CD4-positive, alpha-beta T cell treated with Interleukin-6 for 4 hours (primary cell): ENCODE data around the gene PSD.
"Not testable (repeated sequence)": the region's sequence is repeated elsewhere in the genome, so short reads cannot be mapped to it uniquely, and the experiment has no call there.

ENCODE experiments used
- DNase-seq: peaks from one replicate; pipeline ENCODE4 v3.0.0-alpha.2; 2020; ENCODE audit warnings: mixed read lengths

The PSD gene

GRCh38 chr10:102418622-102419268 lies at the start of gene PSD:
TSS of gene PSD (minus strand) at chr10:102418785. CDS start at chr10:102417038, 1,747 bp downstream.
- DNase-seq, result no peak

- DNase-seq, result no peak
These were observed 49.4 kb upstream of the PSD start for GRCh38 chr10:102467971-102468438.

- DNase-seq, result no peak
These were observed 48.7 kb upstream of the PSD start for GRCh38 chr10:102467318-102467717.

GRCh38 chr10:102465466-102465865 lies 46.9 kb upstream of the PSD start:
- DNase-seq, result no peak

GRCh38 chr10:102463983-102464382 lies 45.4 kb upstream of the PSD start:
- DNase-seq, result no peak

- no peak for DNase-seq
These were observed 44.0 kb upstream of the PSD start for GRCh38 chr10:102462512-102463054.

GRCh38 chr10:102461187-102462054 lies 42.8 kb upstream of the PSD start:
- peak; percentile 96 for DNase-seq

- no peak for DNase-seq
These were observed 42.2 kb upstream of the PSD start for GRCh38 chr10:102460836-102461186.

GRCh38 chr10:102458656-102459055 lies 40.1 kb upstream of the PSD start:
- no peak for DNase-seq

- DNase-seq, result no peak
These were observed 39.1 kb upstream of the PSD start for GRCh38 chr10:102457591-102458150.

GRCh38 chr10:102455893-102456471 lies 37.4 kb upstream of the PSD start:
- DNase-seq, result no peak

GRCh38 chr10:102454662-102455487 lies 36.3 kb upstream of the PSD start:
- not testable (repeated sequence) for DNase-seq

- DNase-seq, result no peak
These were observed 34.9 kb upstream of the PSD start for GRCh38 chr10:102453502-102453901.

GRCh38 chr10:102452672-102453340 lies 34.2 kb upstream of the PSD start:
- DNase-seq, result peak; percentile 62

- no peak for DNase-seq
These were observed 32.8 kb upstream of the PSD start, which contains the start of gene C10orf95 for GRCh38 chr10:102451105-102451969. TSS of gene C10orf95 (minus strand) at chr10:102451543. CDS start at chr10:102451093, 450 bp downstream.

- peak; percentile 94 for DNase-seq
These were observed 32.0 kb upstream of the PSD start for GRCh38 chr10:102450374-102451104.

GRCh38 chr10:102450124-102450373 lies 31.5 kb upstream of the PSD start:
- no peak for DNase-seq

GRCh38 chr10:102449321-102450123 lies 30.9 kb upstream of the PSD start:
- DNase-seq, result peak; percentile 94

- no peak for DNase-seq
These were observed 26.3 kb upstream of the PSD start for GRCh38 chr10:102444851-102445250.
